Erythroblast (primary cell): Measurements from ENCODE around the gene FMN1.

Source experiments
- GATA1 ChIP-seq: IDR thresholded peaks from 2 replicates; pipeline ENCODE4 v1.6.1; 2011; ENCODE audit warnings: low read depth, mild to moderate bottlenecking, control low read depth, low read length, moderate library complexity
- POLR2A ChIP-seq: IDR thresholded peaks from 2 replicates; pipeline ENCODE4 v1.6.1; 2011; ENCODE audit warnings: mild to moderate bottlenecking, low read length

GRCh38 chr15:33137101-33137500 is 57.4 kb downstream of the FMN1 start:
- no peak for TF ChIP-seq POLR2A
- TF ChIP-seq GATA1: no peak
